NCI-H1092 (cell line): ENCODE results near the gene MMS19.

Experiments used
- DNase-seq: peaks from one replicate; lab custom pipeline; 2025; lab: John Stamatoyannopoulos, UW

Gene MMS19, protein sequence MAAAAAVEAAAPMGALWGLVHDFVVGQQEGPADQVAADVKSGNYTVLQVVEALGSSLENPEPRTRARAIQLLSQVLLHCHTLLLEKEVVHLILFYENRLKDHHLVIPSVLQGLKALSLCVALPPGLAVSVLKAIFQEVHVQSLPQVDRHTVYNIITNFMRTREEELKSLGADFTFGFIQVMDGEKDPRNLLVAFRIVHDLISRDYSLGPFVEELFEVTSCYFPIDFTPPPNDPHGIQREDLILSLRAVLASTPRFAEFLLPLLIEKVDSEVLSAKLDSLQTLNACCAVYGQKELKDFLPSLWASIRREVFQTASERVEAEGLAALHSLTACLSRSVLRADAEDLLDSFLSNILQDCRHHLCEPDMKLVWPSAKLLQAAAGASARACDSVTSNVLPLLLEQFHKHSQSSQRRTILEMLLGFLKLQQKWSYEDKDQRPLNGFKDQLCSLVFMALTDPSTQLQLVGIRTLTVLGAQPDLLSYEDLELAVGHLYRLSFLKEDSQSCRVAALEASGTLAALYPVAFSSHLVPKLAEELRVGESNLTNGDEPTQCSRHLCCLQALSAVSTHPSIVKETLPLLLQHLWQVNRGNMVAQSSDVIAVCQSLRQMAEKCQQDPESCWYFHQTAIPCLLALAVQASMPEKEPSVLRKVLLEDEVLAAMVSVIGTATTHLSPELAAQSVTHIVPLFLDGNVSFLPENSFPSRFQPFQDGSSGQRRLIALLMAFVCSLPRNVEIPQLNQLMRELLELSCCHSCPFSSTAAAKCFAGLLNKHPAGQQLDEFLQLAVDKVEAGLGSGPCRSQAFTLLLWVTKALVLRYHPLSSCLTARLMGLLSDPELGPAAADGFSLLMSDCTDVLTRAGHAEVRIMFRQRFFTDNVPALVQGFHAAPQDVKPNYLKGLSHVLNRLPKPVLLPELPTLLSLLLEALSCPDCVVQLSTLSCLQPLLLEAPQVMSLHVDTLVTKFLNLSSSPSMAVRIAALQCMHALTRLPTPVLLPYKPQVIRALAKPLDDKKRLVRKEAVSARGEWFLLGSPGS

DNA sequence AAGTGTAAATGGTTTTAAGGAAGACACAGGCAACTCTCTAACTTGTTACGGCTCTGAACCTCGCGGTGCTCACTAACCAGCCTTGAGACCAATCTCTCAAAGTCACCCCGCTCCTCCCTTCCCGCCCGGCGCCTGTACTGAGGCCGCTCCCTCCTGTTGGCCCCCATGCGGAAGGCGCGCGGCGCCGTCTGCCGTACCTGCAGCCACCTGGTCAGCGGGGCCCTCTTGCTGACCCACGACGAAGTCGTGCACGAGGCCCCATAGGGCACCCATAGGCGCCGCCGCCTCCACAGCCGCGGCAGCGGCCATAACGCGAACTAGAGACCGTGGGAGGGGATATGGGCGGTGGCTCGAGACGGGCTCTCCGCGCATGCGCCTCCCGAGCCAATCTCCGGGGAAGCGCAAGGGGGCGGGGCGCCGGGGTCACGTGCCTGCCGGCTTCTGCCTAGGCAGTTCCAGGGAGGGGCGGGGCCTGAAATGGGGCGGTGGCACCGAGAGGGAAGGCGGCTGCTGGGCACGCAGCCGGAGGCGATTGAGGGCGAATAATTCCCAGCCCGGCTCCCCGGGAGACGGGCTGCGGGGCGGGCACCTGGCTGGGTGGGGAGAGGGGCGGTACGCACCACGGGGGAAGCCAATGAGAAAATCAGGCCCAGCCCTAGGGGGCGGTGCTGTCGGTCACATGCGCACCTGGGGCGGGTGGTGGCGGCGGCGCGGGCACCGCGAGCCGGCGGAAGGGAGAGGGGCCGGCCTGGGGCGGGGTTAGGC lies at the start of gene MMS19:
TSS of gene MMS19 (minus strand) at position 347 of the 765 bp plus-strand sequence. CDS start at position 309, 38 bp downstream.
- peak; percentile 94 for DNase-seq

GRCh38 chr10:97547962-97548361 lies 49.7 kb upstream of the MMS19 start:
- DNase-seq, result no peak

DNA sequence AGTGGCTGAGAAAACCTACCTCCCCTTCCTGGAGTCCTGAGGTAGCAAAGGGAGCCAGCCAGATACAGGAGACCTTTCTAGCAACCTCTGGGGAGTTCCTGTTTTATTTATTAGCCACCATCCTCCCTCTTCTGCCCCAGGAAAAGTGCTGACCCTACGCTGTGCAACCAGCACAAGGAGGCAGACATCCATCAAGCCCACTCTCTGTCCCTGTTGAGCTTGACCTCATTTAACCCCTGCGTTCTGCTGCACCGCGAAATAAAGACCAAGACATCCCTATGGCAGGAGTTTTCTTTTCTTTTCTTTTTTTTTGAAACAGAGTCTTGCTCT lies 49.0 kb upstream of the MMS19 start:
- no peak for DNase-seq

GRCh38 chr10:97546456-97547270 lies 48.4 kb upstream of the MMS19 start:
- no peak for DNase-seq

- DNase-seq, result no peak
Observed at GRCh38 chr10:97543025-97543546, 44.9 kb upstream of the MMS19 start.

GRCh38 chr10:97542169-97543024 lies 44.2 kb upstream of the MMS19 start:
- no peak for DNase-seq

DNA sequence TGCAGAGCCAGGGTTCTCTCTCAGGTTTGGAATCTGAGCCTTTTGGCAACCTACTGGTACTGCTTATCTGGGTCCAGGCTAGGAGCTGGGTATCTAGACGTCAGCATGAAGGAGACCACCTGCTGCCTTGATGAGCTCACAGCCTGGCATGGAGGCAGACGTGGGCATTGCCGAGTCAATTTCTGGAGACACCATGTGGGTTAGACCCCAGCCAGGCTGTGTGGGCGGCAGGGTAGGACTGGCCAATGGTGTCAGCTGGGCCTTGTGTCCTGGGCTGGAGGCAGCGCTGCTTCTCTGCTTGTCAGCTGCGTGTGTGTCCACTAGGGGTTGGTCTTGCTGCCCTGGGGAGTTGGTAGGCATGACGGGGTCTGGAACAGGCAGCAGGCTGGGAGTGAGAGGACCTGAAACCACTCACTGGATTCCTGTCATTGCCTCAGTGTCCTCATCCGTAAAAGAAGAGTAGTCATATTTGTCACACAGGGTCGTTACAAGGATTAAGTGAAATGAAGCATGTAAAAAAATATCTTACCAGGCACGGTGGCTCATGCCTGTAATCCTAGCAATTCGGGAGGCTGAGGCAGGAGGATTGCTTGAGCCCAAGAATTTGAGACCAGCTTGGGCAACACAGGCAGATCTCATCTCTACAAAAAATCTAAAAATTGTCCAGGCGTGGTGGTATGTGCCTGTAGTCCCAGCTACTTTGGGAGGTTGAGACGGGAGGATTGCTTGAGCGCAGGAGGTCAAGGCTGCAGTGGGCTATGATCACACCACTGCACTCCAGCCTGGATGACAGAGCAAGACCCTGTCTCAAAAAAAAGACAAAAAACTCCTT lies 42.7 kb upstream of the MMS19 start:
- no peak for DNase-seq

- DNase-seq, result no peak
Observed at GRCh38 chr10:97539523-97540200, 41.4 kb upstream of the MMS19 start.

DNA sequence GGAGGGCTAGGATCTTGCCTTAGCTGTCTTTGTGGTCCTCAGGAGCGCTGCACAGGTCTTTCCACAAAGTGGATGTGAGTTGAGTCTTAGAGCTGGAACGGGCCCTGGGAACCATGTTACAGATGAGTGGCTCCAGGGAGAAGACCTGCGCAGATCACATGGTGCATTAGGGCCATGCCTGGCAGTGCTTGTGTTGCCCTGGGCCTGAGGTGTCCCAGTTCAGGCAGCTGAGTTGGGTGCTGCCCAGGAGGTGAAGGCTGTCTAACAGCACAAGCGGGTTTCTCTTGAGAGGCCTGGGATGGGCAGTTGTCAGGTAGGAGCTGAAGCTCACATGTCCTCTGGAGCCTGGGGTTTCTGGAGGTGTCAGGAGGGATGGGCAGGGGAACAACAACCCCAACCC lies 40.6 kb upstream of the MMS19 start:
- no peak for DNase-seq

- DNase-seq, result no peak
Observed at GRCh38 chr10:97538411-97538810, 40.2 kb upstream of the MMS19 start.

GRCh38 chr10:97537186-97537869 lies 39.1 kb upstream of the MMS19 start:
- DNase-seq, result no peak

GRCh38 chr10:97534746-97535367 lies 36.6 kb upstream of the MMS19 start:
- DNase-seq, result no peak

GRCh38 chr10:97533888-97534287 lies 35.7 kb upstream of the MMS19 start:
- no peak for DNase-seq

GRCh38 chr10:97532935-97533671 lies 34.9 kb upstream of the MMS19 start:
- no peak for DNase-seq

- DNase-seq, result no peak
Observed at GRCh38 chr10:97531401-97531986, 33.3 kb upstream of the MMS19 start.
